ENCODE results near the gene CHMP4B.

DNA sequence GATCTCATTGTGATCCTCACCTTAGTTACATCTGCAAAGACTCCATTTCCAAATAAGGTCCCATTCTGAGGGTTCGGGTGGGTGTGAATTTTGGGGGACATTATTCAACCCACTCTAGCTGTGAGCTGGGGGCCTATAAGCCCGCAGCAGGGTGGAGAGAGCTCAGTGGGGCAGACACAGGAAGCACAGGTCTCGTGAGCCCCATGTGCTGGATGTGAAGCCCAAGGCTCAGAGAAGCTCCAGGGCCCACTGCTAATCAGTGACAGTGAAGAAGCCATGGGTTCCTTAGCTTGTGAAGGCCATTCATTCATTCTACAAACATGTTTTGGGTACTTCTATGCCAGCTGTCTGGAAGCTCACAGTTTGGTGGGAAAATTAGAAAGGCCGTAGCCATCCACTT, 47.5 kb downstream of the CHMP4B start:
- TF ChIP-seq, protein P1, sequence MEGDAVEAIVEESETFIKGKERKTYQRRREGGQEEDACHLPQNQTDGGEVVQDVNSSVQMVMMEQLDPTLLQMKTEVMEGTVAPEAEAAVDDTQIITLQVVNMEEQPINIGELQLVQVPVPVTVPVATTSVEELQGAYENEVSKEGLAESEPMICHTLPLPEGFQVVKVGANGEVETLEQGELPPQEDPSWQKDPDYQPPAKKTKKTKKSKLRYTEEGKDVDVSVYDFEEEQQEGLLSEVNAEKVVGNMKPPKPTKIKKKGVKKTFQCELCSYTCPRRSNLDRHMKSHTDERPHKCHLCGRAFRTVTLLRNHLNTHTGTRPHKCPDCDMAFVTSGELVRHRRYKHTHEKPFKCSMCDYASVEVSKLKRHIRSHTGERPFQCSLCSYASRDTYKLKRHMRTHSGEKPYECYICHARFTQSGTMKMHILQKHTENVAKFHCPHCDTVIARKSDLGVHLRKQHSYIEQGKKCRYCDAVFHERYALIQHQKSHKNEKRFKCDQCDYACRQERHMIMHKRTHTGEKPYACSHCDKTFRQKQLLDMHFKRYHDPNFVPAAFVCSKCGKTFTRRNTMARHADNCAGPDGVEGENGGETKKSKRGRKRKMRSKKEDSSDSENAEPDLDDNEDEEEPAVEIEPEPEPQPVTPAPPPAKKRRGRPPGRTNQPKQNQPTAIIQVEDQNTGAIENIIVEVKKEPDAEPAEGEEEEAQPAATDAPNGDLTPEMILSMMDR (IDR thresholded peaks at IDR 0.05; ENCODE audit: low read length) = no peak
- no peak for TF ChIP-seq EZH2 (optimal IDR thresholded peaks at IDR 0.05; ENCODE audit: low read depth, low read length)
- TF ChIP-seq EZH2phosphoT487 (IDR thresholded peaks at IDR 0.05; ENCODE audit: low read length) = no peak
